CD4-positive, alpha-beta T cell treated with Interleukin-21 for 1 hour (primary cell): ENCODE data around the gene ADGRG7.
A peak's percentile ranks its signal among the peaks of the same experiment; 100 is the strongest.

Experiments
- DNase-seq: peaks from one replicate; pipeline ENCODE4 v3.0.0-alpha.2; 2020

Gene ADGRG7

DNA sequence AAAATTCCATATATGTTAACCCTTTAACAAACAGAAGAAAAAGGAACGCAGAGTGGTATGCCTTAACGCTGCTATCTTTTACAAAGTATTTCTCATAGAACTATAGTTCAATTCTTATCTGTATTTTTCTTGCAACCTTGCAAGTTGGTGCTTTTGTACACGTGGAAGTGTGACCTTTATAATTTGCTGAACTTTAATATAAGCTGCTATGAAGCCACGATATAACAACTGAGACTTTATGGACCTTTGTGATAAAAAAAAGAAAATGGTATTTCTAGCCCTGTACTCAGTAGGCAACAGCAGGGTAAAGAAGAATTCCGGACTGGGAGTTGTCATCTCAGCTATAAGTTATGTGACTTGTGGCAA, 93.6 kb downstream of the ADGRG7 start:
- no peak for DNase-seq

DNA sequence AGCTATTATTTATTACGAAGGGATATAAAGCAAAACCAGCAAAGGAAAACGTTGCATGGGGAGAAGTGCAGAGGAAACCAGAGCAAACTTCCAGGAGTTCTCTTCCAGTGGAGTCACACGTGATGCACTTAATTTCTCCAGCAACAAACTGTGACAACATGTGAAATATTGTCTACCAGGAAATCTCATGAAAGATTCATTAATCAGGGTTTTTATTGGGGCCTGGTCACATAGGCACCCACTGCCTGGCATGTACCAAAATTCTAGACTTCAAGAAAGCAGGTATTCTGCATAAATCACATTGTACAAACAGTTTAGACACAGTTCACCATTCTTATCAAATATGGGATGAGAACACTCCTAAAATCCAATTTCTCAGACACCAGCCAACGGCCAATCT, 94.5 kb downstream of the ADGRG7 start:
- DNase-seq, result no peak

DNA sequence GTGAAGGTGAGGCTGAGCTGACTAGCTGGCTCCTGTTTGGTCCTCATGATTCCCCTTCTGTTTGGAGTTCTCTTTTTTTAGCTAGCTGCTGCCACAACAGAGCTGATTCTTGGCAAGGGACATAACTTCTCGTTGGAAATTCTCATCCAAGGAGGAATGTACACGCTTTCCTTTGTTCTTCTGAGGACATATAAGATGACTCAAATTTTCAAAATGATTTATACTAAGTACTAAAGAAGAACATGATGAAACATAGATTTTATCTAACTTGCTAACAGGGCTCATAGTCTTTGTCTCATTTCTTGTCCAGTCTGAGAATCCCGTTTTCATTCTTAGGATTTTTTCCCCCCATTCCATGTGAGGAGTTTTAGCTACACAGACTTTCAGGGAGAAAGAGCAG, 97.0 kb downstream of the ADGRG7 start:
- no peak for DNase-seq

DNA sequence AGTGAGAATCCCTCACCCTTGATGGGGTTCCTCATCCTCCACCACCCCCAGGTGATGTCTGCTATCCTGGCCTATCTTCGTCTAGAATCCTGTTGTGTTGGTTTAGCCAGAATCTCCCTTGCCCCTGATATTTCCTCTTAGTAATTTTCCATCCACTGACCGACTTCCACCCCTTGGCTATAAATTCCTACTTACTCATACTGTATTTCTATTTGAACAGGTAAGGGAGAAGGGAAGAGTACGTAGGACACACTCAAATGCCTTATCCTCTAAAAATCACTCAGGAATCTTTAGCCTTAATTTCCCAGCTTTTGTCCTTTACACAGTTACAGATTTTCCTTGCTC, 99.2 kb downstream of the ADGRG7 start:
- DNase-seq, result no peak

DNA sequence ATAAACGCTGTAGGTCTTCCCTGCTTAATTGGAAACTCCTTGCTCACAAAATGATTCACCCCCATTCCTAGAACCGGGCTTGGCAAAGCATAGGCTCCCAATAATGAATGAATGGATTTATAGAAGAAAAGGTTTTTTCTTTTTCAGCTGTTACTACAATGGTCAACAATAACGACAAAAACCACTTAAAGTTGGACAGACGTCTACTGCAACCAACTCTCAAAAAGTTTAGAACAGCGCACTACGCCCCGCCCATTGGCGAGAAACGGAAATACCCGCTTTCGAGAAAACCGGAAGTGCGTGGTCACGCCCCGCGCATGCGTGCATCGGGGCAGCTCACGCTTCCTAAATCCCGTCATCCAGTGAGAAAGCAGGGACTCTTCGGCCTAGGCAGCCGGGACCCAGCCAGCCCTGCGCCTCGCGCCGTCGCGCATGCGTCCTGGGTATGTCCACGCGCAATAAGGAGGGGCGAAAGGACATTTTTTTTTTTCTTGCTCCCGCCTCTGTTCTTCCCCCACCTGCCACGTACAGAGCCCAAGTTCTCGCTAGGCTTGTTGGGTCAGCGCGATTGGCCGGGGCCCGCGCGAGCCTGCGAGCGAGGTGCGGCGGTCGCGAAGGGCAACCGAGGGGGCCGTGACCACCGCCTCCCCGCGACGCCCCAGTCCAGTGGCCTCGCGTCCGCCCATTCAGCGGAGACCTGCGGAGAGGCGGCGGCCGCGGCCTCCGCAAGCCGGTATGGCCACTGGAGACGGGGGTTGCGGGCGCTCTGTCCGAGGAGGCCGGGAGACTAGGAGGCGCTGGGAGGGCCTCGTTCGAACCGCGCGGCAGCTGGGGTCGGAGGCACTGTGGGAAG, 99.8 kb downstream of the ADGRG7 start, which contains the start of gene TFG:
TSS of gene TFG (plus strand) at position 506 of the 853 bp plus-strand sequence. CDS start 4,192 bp downstream, outside the sequence.
- DNase-seq, result peak; percentile 99

DNA sequence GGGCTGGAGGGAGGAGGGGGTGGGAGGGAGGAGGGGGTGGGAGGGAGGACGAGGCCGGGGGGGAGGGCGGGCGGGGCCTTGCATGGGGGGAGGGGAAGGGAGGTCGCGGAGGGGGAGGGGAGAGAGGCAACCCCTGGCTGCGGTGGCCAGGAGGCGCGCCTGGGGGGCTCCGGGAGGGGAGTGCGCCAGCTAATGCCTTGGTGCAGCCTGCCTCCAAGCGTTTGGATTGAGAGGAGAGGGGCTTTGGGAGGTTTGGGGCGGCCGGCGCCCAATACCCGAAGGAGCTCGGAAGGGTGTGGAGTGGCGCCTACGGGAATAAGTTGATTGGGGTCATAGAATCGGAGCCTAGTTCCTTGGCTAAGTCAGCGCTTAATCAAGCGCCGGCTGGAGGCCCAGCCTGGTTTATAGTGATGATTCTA, 100.5 kb downstream of the ADGRG7 start:
- peak; percentile 40 for DNase-seq

DNA sequence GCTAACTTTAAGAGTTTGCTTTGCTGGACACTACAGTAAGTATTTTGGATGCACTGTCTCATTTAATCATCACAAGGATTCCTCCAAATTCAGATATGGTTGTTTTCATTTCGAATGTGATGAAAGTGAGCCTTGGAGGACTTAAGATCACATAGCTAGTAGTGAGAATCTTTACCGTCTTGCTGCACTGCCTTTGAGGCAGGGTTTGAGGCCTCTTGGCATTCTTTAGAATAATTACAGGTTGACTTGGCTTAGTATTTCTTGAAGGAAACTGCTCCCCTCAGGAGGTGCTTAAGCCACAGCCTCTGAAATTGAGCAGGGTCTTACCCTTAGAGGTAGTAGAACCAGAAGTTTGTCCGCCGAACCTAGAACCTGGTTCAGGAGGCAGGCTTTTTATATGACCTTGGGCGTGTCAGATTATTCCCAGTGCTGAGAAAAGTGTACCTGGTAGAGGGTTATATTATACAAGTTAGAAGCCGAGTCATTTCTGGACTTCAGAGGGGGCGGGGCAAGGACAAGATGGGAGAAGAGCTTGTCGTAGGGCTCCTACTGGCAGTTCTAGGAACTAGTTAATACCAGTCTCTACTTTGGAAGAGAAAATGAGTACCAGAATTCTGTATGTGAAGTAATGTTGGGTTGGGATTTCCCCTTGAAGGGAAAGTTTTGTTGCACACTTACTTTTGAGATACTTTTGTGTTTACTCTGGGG, 101.0 kb downstream of the ADGRG7 start:
- DNase-seq, result peak; percentile 70

DNA sequence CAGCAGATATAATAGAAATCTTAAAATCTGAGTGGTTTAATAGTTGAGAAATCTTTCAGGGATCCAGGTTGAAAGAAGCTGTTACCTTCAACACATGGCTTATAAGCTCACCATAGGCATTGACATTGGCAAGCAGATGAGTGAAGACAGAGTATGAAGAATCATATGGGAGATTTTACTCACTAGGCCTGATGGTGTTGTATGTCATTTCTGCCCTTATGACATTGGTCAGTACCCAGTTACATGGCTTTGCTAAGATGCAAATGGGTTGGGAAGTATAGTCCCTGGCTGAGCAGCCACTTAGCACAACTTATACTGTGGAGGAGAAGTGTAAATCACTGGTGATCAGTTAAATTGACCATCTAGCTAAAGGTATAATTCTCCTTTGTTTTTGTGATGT, 105.8 kb downstream of the ADGRG7 start:
- no peak for DNase-seq

DNA sequence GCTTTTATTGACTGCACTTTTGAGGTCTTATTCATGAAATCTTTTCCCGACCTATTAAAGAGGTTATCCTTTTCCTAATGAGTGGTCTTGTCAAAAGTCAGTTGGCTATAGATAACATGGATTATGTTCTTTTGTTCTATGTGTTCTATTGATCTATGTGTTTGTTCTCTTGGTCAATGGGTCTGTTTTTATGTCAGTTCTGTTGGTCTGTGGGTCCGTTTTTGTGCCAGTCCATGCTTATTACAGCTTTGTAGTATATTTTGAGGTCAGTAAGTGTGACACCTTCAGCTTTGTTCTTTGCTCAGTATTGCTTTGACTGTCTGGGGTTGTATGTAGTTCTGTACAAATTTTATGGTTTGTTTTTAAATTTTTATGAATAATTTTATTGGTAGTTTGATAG, 107.7 kb downstream of the ADGRG7 start:
- no peak for DNase-seq

DNA sequence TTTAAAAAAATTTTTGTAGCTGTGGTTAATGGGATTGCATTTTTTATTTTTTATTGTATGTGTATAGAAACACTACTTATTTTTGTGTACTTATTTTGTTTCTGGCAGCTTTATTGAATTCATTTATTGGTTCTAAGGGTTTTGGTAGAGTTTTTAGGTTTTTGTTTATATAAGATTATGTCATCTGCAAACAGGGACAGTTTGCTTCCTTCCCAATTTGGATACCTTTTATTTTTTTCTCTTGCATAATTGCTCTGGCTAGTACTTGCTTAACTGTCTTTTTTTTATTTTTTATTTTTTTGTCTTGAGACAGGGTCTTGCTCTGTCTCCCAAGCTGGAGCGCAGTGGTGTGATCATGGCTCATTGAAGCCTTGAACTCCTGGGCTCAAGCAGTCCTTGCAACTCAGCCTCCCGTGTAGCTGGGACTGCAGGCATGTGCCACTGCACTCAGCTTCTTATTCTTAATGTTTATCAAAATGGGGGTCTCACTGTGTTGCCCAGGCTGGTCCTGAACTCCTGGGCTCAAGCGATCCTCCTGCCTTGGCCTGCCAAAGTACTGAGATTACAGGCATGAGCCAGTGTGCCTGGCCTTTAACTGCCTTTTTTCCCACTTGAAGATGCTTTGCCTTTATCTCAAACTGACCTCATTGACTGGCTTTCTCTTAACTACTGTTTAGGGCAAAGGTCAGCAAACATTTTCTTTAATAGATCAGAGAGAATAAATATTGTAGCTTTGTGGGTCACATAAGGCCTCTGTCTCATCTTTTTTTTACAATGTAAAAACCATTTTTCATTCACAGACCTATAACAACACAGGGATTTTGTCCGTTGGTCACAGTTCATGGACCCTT, 108.5 kb downstream of the ADGRG7 start:
- no peak for DNase-seq

DNA sequence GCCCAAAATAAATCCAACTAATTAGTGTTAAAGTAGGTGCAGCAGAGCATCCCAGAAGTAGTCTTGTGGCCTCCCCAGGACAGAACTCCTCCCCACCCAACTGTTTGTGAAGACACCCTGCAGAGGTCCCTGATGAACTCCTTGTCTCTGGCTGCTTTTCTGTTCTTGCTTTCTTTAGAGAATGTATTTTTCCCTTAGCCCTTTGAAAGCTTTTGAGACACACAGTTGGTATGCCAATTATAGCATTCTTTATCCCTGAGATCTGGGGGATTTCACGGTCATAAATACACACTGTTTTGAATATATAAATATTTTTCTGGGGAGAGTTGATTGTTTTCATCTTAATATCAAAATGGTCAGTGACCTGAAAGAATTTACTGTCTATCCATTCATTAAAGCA, 109.7 kb downstream of the ADGRG7 start:
- DNase-seq, result no peak

DNA sequence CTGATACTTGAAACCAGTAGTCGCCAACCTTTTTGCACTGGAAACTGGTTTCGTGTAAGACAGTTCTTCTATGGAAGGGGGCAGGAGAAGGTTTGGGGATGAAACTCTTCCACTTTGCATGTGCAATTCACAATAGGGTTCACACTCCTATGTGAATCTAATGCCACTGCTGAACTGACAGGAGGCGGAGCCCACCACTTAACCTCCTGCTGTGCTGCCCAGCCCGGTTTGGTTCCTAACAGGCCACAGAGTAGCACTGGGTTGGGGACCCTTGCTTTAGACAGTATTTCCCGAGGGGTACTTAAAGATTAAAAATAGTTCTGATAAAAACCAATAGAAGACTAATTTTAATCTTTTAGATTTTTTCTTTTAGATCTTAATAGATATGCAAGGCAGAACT, 111.0 kb downstream of the ADGRG7 start:
- DNase-seq, result no peak

DNA sequence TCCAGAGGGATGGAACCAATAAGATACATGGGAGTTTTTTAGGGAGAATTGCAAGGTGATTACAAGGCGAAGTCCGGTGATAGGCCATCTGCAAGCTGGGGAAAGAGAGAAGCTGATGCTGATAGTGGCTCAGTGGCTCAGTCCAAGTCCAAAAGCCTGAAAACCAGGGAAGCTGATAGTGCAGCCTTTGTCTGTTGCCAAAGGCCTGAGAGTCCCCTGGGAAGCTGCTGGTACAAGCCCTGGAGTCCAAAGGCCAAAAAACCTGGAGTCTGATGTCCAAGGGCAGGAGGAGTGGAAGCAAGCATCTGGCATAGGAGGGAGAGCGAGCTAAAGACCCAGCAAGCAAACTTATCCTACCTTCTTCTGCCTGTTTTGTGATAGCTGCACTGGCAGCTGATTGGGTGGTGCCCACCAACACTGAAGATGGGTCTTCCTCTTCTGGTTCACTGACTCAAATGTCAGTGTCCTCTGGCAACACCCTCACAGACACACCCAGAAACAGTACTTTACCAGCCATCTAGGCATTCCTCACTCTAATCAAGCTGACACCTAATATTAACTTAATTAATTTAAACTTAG, 116.6 kb downstream of the ADGRG7 start:
- DNase-seq, result no peak

DNA sequence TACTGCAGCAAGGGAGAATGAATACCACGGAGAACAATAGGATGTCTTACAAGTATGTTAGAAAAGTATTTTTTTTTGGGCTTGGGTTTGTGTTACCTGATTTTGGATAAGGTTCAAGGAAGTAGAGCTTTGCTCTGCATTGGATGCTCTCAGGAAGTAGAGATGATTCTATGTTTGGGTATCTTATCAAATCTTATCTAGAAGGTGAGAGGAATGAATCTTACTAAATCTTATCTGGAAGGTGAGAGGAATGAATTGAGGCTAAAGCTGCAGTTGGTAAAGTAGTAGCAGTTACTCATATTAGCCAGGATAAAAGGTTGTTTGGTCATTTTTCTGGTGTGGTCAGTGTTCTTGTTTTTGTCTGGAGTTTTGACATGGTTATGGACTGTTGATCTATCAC, 117.3 kb downstream of the ADGRG7 start:
- DNase-seq, result no peak

DNA sequence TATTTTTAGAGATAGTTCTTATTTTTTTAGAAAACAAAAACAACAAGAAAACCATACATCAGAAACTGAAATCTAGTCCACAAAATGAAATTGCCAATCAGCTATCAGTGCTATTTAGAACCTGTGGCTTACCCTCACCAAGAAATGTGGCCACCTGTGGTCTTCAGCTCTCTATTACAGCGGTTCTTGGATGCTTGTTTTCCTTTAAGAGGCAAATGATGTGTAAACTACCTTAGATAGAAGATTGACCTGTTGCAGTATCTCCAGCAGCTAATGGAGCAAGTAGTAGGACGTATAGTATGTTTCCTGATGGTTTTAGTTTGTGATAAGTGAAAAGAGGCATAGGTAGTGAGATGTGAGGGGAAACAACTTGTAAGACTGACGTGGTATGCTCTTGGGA, 121.1 kb downstream of the ADGRG7 start:
- DNase-seq, result no peak

DNA sequence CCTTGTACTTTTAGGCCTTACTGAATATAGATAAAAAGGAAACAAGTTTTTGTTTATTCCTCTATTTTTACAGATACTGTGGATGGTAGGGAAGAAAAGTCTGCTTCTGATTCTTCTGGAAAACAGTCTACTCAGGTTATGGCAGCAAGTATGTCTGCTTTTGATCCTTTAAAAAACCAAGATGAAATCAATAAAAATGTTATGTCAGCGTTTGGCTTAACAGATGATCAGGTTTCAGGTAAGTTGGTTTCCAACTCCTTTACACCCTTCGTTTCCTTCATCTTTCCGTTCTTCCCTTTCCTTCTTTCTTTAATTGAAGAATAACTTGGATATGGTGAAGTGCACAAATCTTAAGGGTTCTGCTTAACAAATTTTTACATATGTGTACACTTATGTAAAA, 123.0 kb downstream of the ADGRG7 start:
- DNase-seq, result no peak

DNA sequence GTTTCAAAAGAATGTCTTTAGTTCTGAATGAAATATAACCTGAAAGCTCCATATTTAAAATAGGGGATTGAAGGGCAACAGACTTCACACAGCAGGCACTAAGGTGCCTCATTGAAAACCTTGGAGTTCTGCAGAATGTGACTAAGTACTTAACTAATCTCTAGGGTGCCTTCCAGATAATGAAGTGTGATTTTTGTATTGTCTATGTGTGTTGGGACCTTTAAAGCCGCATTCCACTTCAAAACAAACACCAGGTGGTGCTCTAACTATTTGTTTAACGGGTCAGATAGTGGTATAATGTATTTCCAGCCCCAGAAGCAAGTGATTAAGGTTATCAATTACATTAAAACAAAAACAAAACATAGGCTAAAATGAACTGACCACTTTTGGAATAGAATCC, 127.9 kb downstream of the ADGRG7 start:
- peak; percentile 15 for DNase-seq

DNA sequence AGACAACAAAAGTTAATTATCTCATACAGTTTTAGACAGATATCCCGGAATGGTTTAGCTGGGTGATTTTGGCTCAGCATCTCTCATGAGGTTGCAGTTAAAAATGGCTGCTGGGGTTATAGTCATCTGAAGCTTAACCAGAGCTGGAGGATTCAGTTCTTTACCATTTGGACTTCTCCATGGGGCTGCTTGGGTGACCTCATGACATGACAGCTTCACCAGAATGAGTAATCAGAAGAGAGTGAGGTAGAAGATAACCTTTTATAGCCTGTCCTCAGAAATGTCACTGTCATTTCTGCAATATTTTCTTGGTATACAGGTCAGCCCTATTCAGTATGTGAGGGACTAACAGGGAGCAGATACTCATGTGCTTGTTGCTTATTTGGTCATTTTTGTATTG, 130.8 kb downstream of the ADGRG7 start:
- DNase-seq, result no peak

DNA sequence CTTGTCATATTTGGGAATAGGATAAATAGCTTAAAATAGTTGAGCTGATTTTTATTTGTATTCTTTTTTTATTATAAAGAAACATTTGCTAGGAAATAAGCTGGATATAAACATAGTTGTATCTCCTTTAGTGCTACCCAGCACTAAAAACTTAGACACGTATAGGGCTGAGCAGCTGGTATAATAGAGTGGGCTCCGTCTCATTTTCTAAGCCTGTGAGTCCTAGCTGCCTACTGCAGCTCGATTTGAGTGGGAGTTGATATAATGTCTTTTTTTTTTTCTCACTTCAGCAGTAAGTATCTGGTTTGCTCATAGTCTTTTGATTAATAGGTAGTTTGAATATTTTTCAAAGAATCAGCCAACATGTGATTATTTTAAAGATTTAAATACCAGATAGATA, 134.1 kb downstream of the ADGRG7 start:
- DNase-seq, result no peak

DNA sequence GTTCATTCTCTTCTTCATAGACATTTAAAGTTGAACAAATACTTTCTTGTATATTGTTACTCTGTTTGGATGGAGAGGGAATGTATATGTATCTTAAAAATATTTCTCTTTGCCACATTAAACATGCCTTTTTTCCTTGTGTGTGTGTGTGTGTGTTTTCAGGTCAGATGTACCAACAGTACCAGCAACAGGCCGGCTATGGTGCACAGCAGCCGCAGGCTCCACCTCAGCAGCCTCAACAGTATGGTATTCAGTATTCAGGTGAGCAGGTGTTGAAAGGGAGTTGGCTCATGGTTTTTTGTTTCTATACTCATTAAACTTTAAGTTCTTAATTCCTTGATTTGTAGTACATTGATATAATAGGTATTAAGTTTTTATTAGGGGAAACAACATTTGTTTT, 135.3 kb downstream of the ADGRG7 start:
- no peak for DNase-seq
